Ishikawa (cell line): ENCODE measurements around the gene TEKT2.

Experiments
- CEBPB ChIP-seq: IDR thresholded peaks from 2 replicates; pipeline ENCODE4 v1.6.1; 2012
- CREB1 ChIP-seq: IDR thresholded peaks from 2 replicates; pipeline ENCODE4 v1.6.1; 2012; ENCODE audit warnings: low read depth
- EP300 ChIP-seq: IDR thresholded peaks from 2 replicates; pipeline ENCODE4 v1.6.1; 2012; ENCODE audit warnings: borderline replicate concordance
- FOXM1 ChIP-seq: IDR thresholded peaks from 2 replicates; pipeline ENCODE4 v1.6.1; 2012; ENCODE audit warnings: low read depth, borderline replicate concordance
- NFIC ChIP-seq: IDR thresholded peaks from 2 replicates; pipeline ENCODE4 v1.6.1; 2012
- RAD21 ChIP-seq: IDR thresholded peaks from 2 replicates; pipeline ENCODE4 v1.6.1; 2012; ENCODE audit warnings: low read depth
- TAF1 ChIP-seq: IDR thresholded peaks from 2 replicates; pipeline ENCODE4 v1.6.1; 2012; ENCODE audit warnings: low read depth, mild to moderate bottlenecking
- TCF12 ChIP-seq: IDR thresholded peaks from 2 replicates; pipeline ENCODE4 v1.6.1; 2012; ENCODE audit warnings: low read depth
- TEAD4 ChIP-seq: IDR thresholded peaks from 2 replicates; pipeline ENCODE4 v1.6.1; 2012
- YY1 ChIP-seq: IDR thresholded peaks from 2 replicates; pipeline ENCODE4 v1.6.1; 2012; ENCODE audit warnings: low read depth
- ZBTB7A ChIP-seq: IDR thresholded peaks from 2 replicates; pipeline ENCODE4 v1.6.1; 2012; ENCODE audit warnings: low read depth
- TF ChIP-seq, protein P1 (sequence below): IDR thresholded peaks from 2 replicates; pipeline ENCODE4 v1.6.1; 2012
- TF ChIP-seq, protein P2 (sequence below): IDR thresholded peaks from 2 replicates; pipeline ENCODE4 v1.6.1; 2012; ENCODE audit warnings: low read depth, mild to moderate bottlenecking
- TF ChIP-seq, protein P3 (sequence below): IDR thresholded peaks from 2 replicates; pipeline ENCODE4 v1.6.1; 2012

DNA sequence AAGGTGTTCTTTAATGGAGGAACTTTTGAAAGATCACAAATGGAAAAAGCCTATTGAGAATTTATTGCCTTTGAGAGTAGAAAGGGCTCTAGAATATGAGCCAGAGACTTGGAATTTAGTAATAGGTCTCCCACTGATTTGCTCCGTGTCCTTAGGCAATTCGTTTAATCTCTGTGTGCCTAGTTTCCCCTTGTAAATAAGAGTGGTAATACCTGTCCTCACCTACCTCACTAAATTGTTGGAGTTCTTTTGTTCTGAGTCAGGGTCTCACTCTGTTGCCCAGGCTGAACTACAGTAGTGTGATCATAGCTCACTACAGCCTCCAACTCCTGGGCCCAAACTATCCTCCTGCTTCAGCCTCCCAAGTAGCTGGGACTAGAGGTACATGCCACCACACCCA, 15.0 kb upstream of the TEKT2 start:
- TF ChIP-seq CEBPB = no peak
- no peak for TF ChIP-seq RAD21
- TF ChIP-seq EP300 = no peak; the same call in 1 of the 2 replicates
- TF ChIP-seq, protein P1, sequence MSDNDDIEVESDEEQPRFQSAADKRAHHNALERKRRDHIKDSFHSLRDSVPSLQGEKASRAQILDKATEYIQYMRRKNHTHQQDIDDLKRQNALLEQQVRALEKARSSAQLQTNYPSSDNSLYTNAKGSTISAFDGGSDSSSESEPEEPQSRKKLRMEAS = no peak
- TF ChIP-seq, protein P2, sequence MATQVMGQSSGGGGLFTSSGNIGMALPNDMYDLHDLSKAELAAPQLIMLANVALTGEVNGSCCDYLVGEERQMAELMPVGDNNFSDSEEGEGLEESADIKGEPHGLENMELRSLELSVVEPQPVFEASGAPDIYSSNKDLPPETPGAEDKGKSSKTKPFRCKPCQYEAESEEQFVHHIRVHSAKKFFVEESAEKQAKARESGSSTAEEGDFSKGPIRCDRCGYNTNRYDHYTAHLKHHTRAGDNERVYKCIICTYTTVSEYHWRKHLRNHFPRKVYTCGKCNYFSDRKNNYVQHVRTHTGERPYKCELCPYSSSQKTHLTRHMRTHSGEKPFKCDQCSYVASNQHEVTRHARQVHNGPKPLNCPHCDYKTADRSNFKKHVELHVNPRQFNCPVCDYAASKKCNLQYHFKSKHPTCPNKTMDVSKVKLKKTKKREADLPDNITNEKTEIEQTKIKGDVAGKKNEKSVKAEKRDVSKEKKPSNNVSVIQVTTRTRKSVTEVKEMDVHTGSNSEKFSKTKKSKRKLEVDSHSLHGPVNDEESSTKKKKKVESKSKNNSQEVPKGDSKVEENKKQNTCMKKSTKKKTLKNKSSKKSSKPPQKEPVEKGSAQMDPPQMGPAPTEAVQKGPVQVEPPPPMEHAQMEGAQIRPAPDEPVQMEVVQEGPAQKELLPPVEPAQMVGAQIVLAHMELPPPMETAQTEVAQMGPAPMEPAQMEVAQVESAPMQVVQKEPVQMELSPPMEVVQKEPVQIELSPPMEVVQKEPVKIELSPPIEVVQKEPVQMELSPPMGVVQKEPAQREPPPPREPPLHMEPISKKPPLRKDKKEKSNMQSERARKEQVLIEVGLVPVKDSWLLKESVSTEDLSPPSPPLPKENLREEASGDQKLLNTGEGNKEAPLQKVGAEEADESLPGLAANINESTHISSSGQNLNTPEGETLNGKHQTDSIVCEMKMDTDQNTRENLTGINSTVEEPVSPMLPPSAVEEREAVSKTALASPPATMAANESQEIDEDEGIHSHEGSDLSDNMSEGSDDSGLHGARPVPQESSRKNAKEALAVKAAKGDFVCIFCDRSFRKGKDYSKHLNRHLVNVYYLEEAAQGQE = no peak
- no peak for TF ChIP-seq TCF12
- no peak for TF ChIP-seq YY1
- no peak for TF ChIP-seq CREB1
- no peak for TF ChIP-seq ZBTB7A
- no peak for TF ChIP-seq FOXM1
- no peak for TF ChIP-seq TAF1
- TF ChIP-seq NFIC = no peak
- TF ChIP-seq, protein P3, sequence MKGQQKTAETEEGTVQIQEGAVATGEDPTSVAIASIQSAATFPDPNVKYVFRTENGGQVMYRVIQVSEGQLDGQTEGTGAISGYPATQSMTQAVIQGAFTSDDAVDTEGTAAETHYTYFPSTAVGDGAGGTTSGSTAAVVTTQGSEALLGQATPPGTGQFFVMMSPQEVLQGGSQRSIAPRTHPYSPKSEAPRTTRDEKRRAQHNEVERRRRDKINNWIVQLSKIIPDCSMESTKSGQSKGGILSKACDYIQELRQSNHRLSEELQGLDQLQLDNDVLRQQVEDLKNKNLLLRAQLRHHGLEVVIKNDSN = no peak
- TF ChIP-seq TEAD4 = peak; percentile 62; the same call in 1 of the 2 replicates
